Superior temporal gyrus (tissue), 1 donor: Measurements from ENCODE around the gene C2orf92.

Source experiments
- DNase-seq: peaks from one replicate; pipeline ENCODE4 v3.0.0-alpha.2; 2016; ENCODE audit errors: extremely low spot score

Gene C2orf92

GRCh38 chr2:97714084-97714949, 44.8 kb downstream of the C2orf92 start:
- DNase-seq: no peak

- no peak for DNase-seq
Measured at GRCh38 chr2:97714950-97715652, 45.6 kb downstream of the C2orf92 start.

- no peak for DNase-seq
Measured at GRCh38 chr2:97715951-97716694, 46.6 kb downstream of the C2orf92 start.

GRCh38 chr2:97716695-97717612, 47.4 kb downstream of the C2orf92 start:
- no peak for DNase-seq

- DNase-seq: no peak
Measured at GRCh38 chr2:97717613-97717995, 48.1 kb downstream of the C2orf92 start.

- DNase-seq: no peak
Measured at GRCh38 chr2:97718051-97718882, 48.8 kb downstream of the C2orf92 start.

- DNase-seq: no peak
Measured at GRCh38 chr2:97718942-97719341, 49.4 kb downstream of the C2orf92 start.

- no peak for DNase-seq
Measured at GRCh38 chr2:97719362-97720155, 50.0 kb downstream of the C2orf92 start.

GRCh38 chr2:97720746-97721145, 51.2 kb downstream of the C2orf92 start:
- DNase-seq: no peak

GRCh38 chr2:97722227-97722626, 52.7 kb downstream of the C2orf92 start:
- DNase-seq: no peak

GRCh38 chr2:97723156-97724072, 53.9 kb downstream of the C2orf92 start:
- no peak for DNase-seq

GRCh38 chr2:97724073-97724410, 54.5 kb downstream of the C2orf92 start:
- no peak for DNase-seq

- DNase-seq: no peak
Measured at GRCh38 chr2:97724501-97724900, 55.0 kb downstream of the C2orf92 start.

GRCh38 chr2:97724946-97725688, 55.6 kb downstream of the C2orf92 start:
- no peak for DNase-seq

- DNase-seq: no peak
Measured at GRCh38 chr2:97726261-97727064, 57.0 kb downstream of the C2orf92 start.

- DNase-seq: no peak
Measured at GRCh38 chr2:97727296-97727695, 57.8 kb downstream of the C2orf92 start.
